ENCODE results near the gene OMG. TPM values are rescaled to one million over a fixed set of nuclear protein-coding genes. Genes with fewer than 3 reads are reported as not detected.

Gene OMG
- total and polyA plus RNA-seq, 2 donors (not counting 3 experiments of a cell fraction or from before 2014, with no cell fraction given): 0.86 TPM; not detected in 1

DNA sequence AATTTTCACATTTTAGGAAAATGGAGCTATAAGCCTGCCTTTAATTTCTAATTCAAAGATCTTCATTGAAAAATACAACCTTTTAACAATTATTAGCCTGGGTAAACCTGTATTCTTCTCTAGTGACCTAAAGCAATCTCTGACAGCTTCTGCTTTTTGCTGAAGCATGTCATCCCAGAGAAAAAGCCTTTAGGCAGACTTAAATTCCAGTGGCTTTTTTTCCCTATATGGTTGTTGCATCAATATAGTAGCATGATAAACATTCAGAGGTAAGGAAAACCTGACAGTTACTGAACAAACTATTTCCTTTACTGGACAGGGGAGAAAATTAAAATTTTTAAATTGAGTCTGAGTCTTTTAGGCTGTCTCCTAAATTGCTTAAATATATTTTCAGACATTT is 32.2 kb upstream of the OMG start:
- Histone ChIP-seq H3K9me1 (replicated peaks; ENCODE audit: control insufficient read depth, extremely low read depth, insufficient read depth, low read length) (no peaks in the 10 kb centered on the region), H3K27me3 (ENCODE audit: control insufficient read depth in 2 of 2, insufficient read depth in 2 of 2, low read length in 2 of 2) (no peaks in the 10 kb centered on the region), H2AFZ (ENCODE audit: low read depth, low read length) (no peak overlapping the region), H3K4me3 (replicated peaks in 1 of 3; ENCODE audit: insufficient read depth in 1 of 3, low read depth in 1 of 3, low read length in 3 of 3) (no peak overlapping the region), H3K79me2 (ENCODE audit: control insufficient read depth, insufficient read depth, low read length) (no peaks in the 10 kb centered on the region), H3K27ac (ENCODE audit: insufficient read depth, low read depth, low read length) (no peak overlapping the region), H3K4me1 (ENCODE audit: control insufficient read depth, extremely low read depth, insufficient read depth, low read length) (peaks cover 3% of the 10 kb centered on the region), H3K9me3 (replicated peaks; ENCODE audit: control insufficient read depth, insufficient read depth, low read length) (no peaks in the 10 kb centered on the region), H3K36me3 (ENCODE audit: control insufficient read depth in 2 of 2, extremely low read depth in 1 of 2, insufficient read depth in 2 of 2, low read length in 2 of 2) (peaks cover 0 to 2% of the 10 kb centered on the region in 2 experiments), H4K20me1 (replicated peaks; ENCODE audit: control insufficient read depth, extremely low read depth, insufficient read depth, low read length) (no peaks in the 10 kb centered on the region), H3K4me2 (ENCODE audit: insufficient read depth, low read length) (no peak overlapping the region), H3K9ac (replicated peaks; ENCODE audit: extremely low read depth, insufficient read depth, low read length) (no peak overlapping the region)
- DNase-seq (ENCODE audit: low read depth, low spot score) (no peak), FAIRE-seq (no peak)
- POLR2A ChIA-PET: no interaction called here
- dilution Hi-C loops (cut with MboI; ENCODE audit: extremely low pct_ligation_motif_present, low sequenced_read_pairs): no loop called here
- CTCF ChIA-PET: interaction anchor here (1.4 to 1.5 kb wide), 3 partner anchors 10 to 15 kb away, joined by 3 to 6 read pairs (median 5); partner anchors contain the start of gene EVI2B
- TF ChIP-seq EZH2 (IDR thresholded peaks at IDR 0.05; ENCODE audit: borderline replicate concordance, low read depth, low read length, severe bottlenecking) (no peak), JUN (IDR thresholded peaks at IDR 0.05; ENCODE audit: borderline replicate concordance, insufficient read depth, insufficient read length, low read depth) (no peak), FOS (IDR thresholded peaks at IDR 0.05; ENCODE audit: borderline replicate concordance, insufficient read depth, low read length) (no peak), POLR2A (IDR thresholded peaks at IDR 0.05; ENCODE audit: low read depth, low read length) (no peak), CTCF (IDR thresholded peaks at IDR 0.05; ENCODE audit: extremely low read depth in 1 of 2, insufficient read depth in 1 of 2, low read depth in 1 of 2, low read length in 2 of 2) (no peak), POLR2AphosphoS5 (IDR thresholded peaks at IDR 0.05; ENCODE audit: insufficient read depth, low read depth, low read length) (no peak), MYC (IDR thresholded peaks at IDR 0.05; ENCODE audit: low read depth, low read length) (no peak)
- TF ChIP-seq, protein P1, sequence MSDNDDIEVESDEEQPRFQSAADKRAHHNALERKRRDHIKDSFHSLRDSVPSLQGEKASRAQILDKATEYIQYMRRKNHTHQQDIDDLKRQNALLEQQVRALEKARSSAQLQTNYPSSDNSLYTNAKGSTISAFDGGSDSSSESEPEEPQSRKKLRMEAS (IDR thresholded peaks at IDR 0.05; ENCODE audit: insufficient read depth, insufficient read length): no peak
- no TSS peak for BruUV-seq (replicated peaks)
- intact Hi-C loops (cut with micrococcal nuclease): no loop called here
